CD4-positive, alpha-beta T cell (primary cell): ENCODE data around the gene LYPD1. TPM values are rescaled to one million over a fixed set of nuclear protein-coding genes. Genes with fewer than 3 reads are reported as not detected.

Experiments used
- ATAC-seq: fragments of 200-7000 bp; cut with Tn5 transposase; one replicate; pipeline ENCODE4 v1.10.0; 2022; ENCODE audit warnings: mild to moderate bottlenecking; ENCODE audit not compliant: poor library complexity
- CTCF ChIA-PET: fragments of 350-600 bp; sonication (Branson Sonifier 250); formaldehyde crosslinking; loops from one replicate; lab custom pipeline; 2021; ENCODE audit warnings: antibody characterized with exemption, inconsistent platforms; lab: Charles Lee
- POLR2A ChIA-PET: fragments of 350-600 bp; sonication (Branson Sonifier 250); formaldehyde crosslinking; loops from one replicate; lab custom pipeline; 2021; ENCODE audit warnings: antibody characterized with exemption, inconsistent platforms; lab: Charles Lee
- DNase-seq, 14 experiments: peaks; one replicate each; pipeline ENCODE4 v3.0.0-alpha.2; 2013 to 2020; ENCODE audit warnings: mixed read lengths in 2 of 14
- H3K27ac ChIP-seq, 2 donors: one replicate each; pipeline versions ENCODE4 v1.5.1 to v1.7.0; 2013; ENCODE audit warnings: low read length in 2 of 2, low read depth in 1 of 2, mild to moderate bottlenecking in 1 of 2
- H3K27me3 ChIP-seq, 2 experiments: 1 replicate in 1 of 2; 2 replicates in 1 of 2; pipeline versions ENCODE4 v1.6.1 to v1.7.0; 2013; ENCODE audit warnings: low read length in 2 of 2, control low read depth in 1 of 2, mild to moderate bottlenecking in 1 of 2, moderate library complexity in 1 of 2; ENCODE audit not compliant: insufficient read depth in 2 of 2, control insufficient read depth in 1 of 2
- H3K36me3 ChIP-seq: one replicate; pipeline ENCODE4 v1.6.1; 2013; ENCODE audit warnings: low read length, control low read depth; ENCODE audit not compliant: insufficient read depth
- H3K4me1 ChIP-seq: one replicate; pipeline ENCODE4 v1.6.1; 2013; ENCODE audit warnings: low read length, control low read depth; ENCODE audit not compliant: insufficient read depth
- H3K4me3 ChIP-seq: one replicate; pipeline ENCODE4 v1.5.1; 2013; ENCODE audit warnings: mild to moderate bottlenecking, low read length, moderate library complexity
- H3K9me3 ChIP-seq, 2 experiments: 1 replicate in 1 of 2; 2 replicates in 1 of 2; pipeline versions ENCODE4 v1.6.1 to v1.7.0; 2013; ENCODE audit warnings: low read length in 2 of 2, mild to moderate bottlenecking in 2 of 2, control low read depth in 1 of 2, moderate library complexity in 1 of 2; ENCODE audit not compliant: control insufficient read depth in 1 of 2, insufficient read depth in 1 of 2
- H3K27ac Mint-ChIP-seq: one replicate; pipeline ENCODE4 v1.8.0; 2020; ENCODE audit warnings: mixed read lengths
- H3K27me3 Mint-ChIP-seq: one replicate; pipeline ENCODE4 v1.8.0; 2021; ENCODE audit warnings: mixed read lengths
- H3K36me3 Mint-ChIP-seq: one replicate; pipeline ENCODE4 v1.8.0; 2021; ENCODE audit warnings: low read depth, mixed read lengths
- H3K4me1 Mint-ChIP-seq: one replicate; pipeline ENCODE4 v1.8.0; 2021; ENCODE audit warnings: low read depth, mixed read lengths
- H3K4me3 Mint-ChIP-seq: one replicate; pipeline ENCODE4 v1.8.0; 2020; ENCODE audit warnings: mild to moderate bottlenecking, mixed read lengths
- H3K9me3 Mint-ChIP-seq: one replicate; pipeline ENCODE4 v1.8.0; 2020; ENCODE audit warnings: mixed read lengths
- CTCF ChIP-seq: fragments of 200-600 bp; IDR thresholded peaks from one replicate; pipeline ENCODE4 v1.8.0; 2022; ENCODE audit warnings: antibody characterized with exemption, mild to moderate bottlenecking
- intact Hi-C, 2 experiments: fragments of 100-400 bp; cut with DNase I in 1 of 2; cut with micrococcal nuclease in 1 of 2; formaldehyde crosslinking; loops; one replicate each; pipeline versions ENCODE4 v1.15.1 to v1.9.0; 2023 to 2025; cut with DNase I, micrococcal nuclease
- total RNA-seq, 174 experiments: library from RNA in 2 of 174; stranded (reverse) in 2 of 174; gene quantifications; one replicate each; pipeline ENCODE4 v1.2.3 and lab custom pipeline; 2021 to 2026

The LYPD1 gene
- total RNA-seq, 2 experiments from 2014 or later: not detected

GRCh38 chr2:132598536-132598935, 71.5 kb downstream of the LYPD1 start:
- Histone ChIP-seq H3K4me3 (no peak overlapping the region), H3K27ac (no peak overlapping the region), H3K36me3 (no peaks in the 10 kb centered on the region), H3K4me1 (no peaks in the 10 kb centered on the region), H3K9me3 (peaks cover 0 to 4% of the 10 kb centered on the region in 2 experiments), H3K27me3 (no peaks in the 10 kb centered on the region)
- no peaks in the 10 kb centered on the region for H3K4me1 Mint-ChIP-seq
- DNase-seq: no peak
- intact Hi-C loops: no loop called here
- no peak for ATAC-seq
- no peak for TF ChIP-seq CTCF
- ChIA-PET POLR2A (no interaction called here), CTCF (no interaction called here)
- no peak overlapping the region for H3K4me3 Mint-ChIP-seq
- H3K27ac Mint-ChIP-seq: no peak overlapping the region
- peaks cover 10% of the 10 kb centered on the region for H3K27me3 Mint-ChIP-seq
- peaks cover 6% of the 10 kb centered on the region for H3K9me3 Mint-ChIP-seq
- H3K36me3 Mint-ChIP-seq: no peaks in the 10 kb centered on the region

- TF ChIP-seq CTCF: no peak
- Histone ChIP-seq H3K36me3 (no peaks in the 10 kb centered on the region), H3K4me3 (no peak overlapping the region), H3K9me3 (peaks cover 0 to 4% of the 10 kb centered on the region in 2 experiments), H3K27me3 (no peaks in the 10 kb centered on the region), H3K4me1 (no peaks in the 10 kb centered on the region), H3K27ac (no peak overlapping the region)
- ChIA-PET CTCF (no interaction called here), POLR2A (no interaction called here)
- peaks cover 10% of the 10 kb centered on the region for H3K27me3 Mint-ChIP-seq
- DNase-seq: no peak
- H3K27ac Mint-ChIP-seq: no peak overlapping the region
- peaks cover 6% of the 10 kb centered on the region for H3K9me3 Mint-ChIP-seq
- intact Hi-C loops: no loop called here
- no peak overlapping the region for H3K4me3 Mint-ChIP-seq
- no peak for ATAC-seq
- H3K4me1 Mint-ChIP-seq: no peaks in the 10 kb centered on the region
- H3K36me3 Mint-ChIP-seq: no peaks in the 10 kb centered on the region
Observed at GRCh38 chr2:132597831-132598230, 72.2 kb downstream of the LYPD1 start.

GRCh38 chr2:132597166-132597565, 72.8 kb downstream of the LYPD1 start:
- no peaks in the 10 kb centered on the region for H3K27me3 ChIP-seq

More at GRCh38 chr2:132597166-132597565, 72.8 kb downstream of the LYPD1 start:
- H3K4me1 ChIP-seq: no peaks in the 10 kb centered on the region
- peaks cover 10% of the 10 kb centered on the region for H3K27me3 Mint-ChIP-seq
- H3K4me3 Mint-ChIP-seq: no peak overlapping the region
- H3K9me3 ChIP-seq: peaks cover 0 to 4% of the 10 kb centered on the region in 2 experiments
- POLR2A ChIA-PET: no interaction called here
- DNase-seq (no peak), ATAC-seq (no peak)
- no peak overlapping the region for H3K27ac Mint-ChIP-seq
- intact Hi-C loops: no loop called here
- H3K4me3 ChIP-seq: no peak overlapping the region
- TF ChIP-seq CTCF: no peak
- no peaks in the 10 kb centered on the region for H3K4me1 Mint-ChIP-seq
- no peaks in the 10 kb centered on the region for H3K36me3 ChIP-seq
- no peak overlapping the region for H3K27ac ChIP-seq
- H3K36me3 Mint-ChIP-seq: no peaks in the 10 kb centered on the region
- CTCF ChIA-PET: no interaction called here
- peaks cover 10% of the 10 kb centered on the region for H3K9me3 Mint-ChIP-seq
